ENCODE results near the gene C5orf52. TPM values are rescaled to one million over a fixed set of nuclear protein-coding genes. Genes with fewer than 3 reads are reported as not detected.
"Not testable (repeated sequence)": the region's sequence is repeated elsewhere in the genome, so short reads cannot be mapped to it uniquely, and the experiment has no call there.

The C5orf52 gene
- total RNA-seq, 4 donors from 2014 or later = not detected

- no peak overlapping the region for H3K4me3 ChIP-seq
- no peak overlapping the region for H3K27ac ChIP-seq
- H3K4me1 ChIP-seq = peaks cover 0 to 24% (median 0%) of the 10 kb centered on the region in 3 donors
- TF ChIP-seq EP300 (IDR thresholded peaks at IDR 0.05) (no peak), POLR2AphosphoS5 (IDR thresholded peaks at IDR 0.05) (no peak), CTCF (IDR thresholded peaks at IDR 0.05) (no peak), POLR2A (IDR thresholded peaks at IDR 0.05) (no peak)
- H3K27me3 ChIP-seq = no peaks in the 10 kb centered on the region
- 88 to 93% methylated on average over 3 to 4 of the region's 4 CpGs for WGBS, 2 donors (ENCODE audit: low coverage in 1 of 2)
- no peaks in the 10 kb centered on the region for H3K36me3 ChIP-seq
- H3K9me3 ChIP-seq = no peaks in the 10 kb centered on the region
- no peak for ATAC-seq
These were observed 42.7 kb downstream of the C5orf52 start for GRCh38 chr5:157713830-157714595.

GRCh38 chr5:157714596-157714864 is 43.2 kb downstream of the C5orf52 start:
- Histone ChIP-seq H3K9me3 (no peaks in the 10 kb centered on the region), H3K4me3 (no peak overlapping the region), H3K27me3 (no peaks in the 10 kb centered on the region), H3K27ac (no peak overlapping the region), H3K4me1 (peaks cover 0 to 24% (median 0%) of the 10 kb centered on the region in 3 donors), H3K36me3 (no peaks in the 10 kb centered on the region)
- TF ChIP-seq EP300 (IDR thresholded peaks at IDR 0.05) (no peak), POLR2AphosphoS5 (IDR thresholded peaks at IDR 0.05) (no peak)
- no peak for ATAC-seq

GRCh38 chr5:157718519-157718918 is 47.2 kb downstream of the C5orf52 start:
- Histone ChIP-seq H3K27me3 (no peaks in the 10 kb centered on the region), H3K27ac (peak overlapping the region in 1 of 4 donors; percentile 29), H3K36me3 (no peaks in the 10 kb centered on the region), H3K4me3 (no peak overlapping the region), H3K9me3 (no peaks in the 10 kb centered on the region), H3K4me1 (peaks cover 0 to 13% (median 0%) of the 10 kb centered on the region in 3 donors)
- ATAC-seq = peak; percentile 82
- WGBS, 2 donors (ENCODE audit: low coverage in 1 of 2) = 0 to 3% methylated on average over 4 of the region's 4 CpGs
- peak; percentile 50 to 84 (median 79) for TF ChIP-seq CTCF (IDR thresholded peaks at IDR 0.05)
- TF ChIP-seq POLR2A (IDR thresholded peaks at IDR 0.05) = no peak

GRCh38 chr5:157719245-157719644 is 47.9 kb downstream of the C5orf52 start:
- Histone ChIP-seq H3K4me3 (no peak overlapping the region), H3K36me3 (no peaks in the 10 kb centered on the region), H3K27me3 (no peaks in the 10 kb centered on the region), H3K9me3 (no peaks in the 10 kb centered on the region), H3K4me1 (peaks cover 0 to 13% (median 0%) of the 10 kb centered on the region in 3 donors), H3K27ac (no peak overlapping the region)
- ATAC-seq = no peak
- TF ChIP-seq EP300 (IDR thresholded peaks at IDR 0.05) = no peak
- TF ChIP-seq POLR2AphosphoS5 (IDR thresholded peaks at IDR 0.05) = no peak
- no peak for TF ChIP-seq CTCF (IDR thresholded peaks at IDR 0.05)
- no peak for TF ChIP-seq POLR2A (IDR thresholded peaks at IDR 0.05)
- WGBS, 2 donors (ENCODE audit: low coverage in 1 of 2) = 93% methylated on average over 2 of the region's 2 CpGs; no CpG with 5 or more reads in 1 of the 2 donors

- TF ChIP-seq CTCF (IDR thresholded peaks at IDR 0.05) (no peak), EP300 (IDR thresholded peaks at IDR 0.05) (no peak), POLR2AphosphoS5 (IDR thresholded peaks at IDR 0.05) (no peak), POLR2A (IDR thresholded peaks at IDR 0.05) (no peak)
- H3K27me3 ChIP-seq = no peaks in the 10 kb centered on the region
- H3K9me3 ChIP-seq = no peaks in the 10 kb centered on the region
- H3K4me3 ChIP-seq = no peak overlapping the region
- H3K27ac ChIP-seq = no peak overlapping the region
- no peak for ATAC-seq
- peaks cover 0 to 13% (median 0%) of the 10 kb centered on the region in 3 donors for H3K4me1 ChIP-seq
- H3K36me3 ChIP-seq = no peaks in the 10 kb centered on the region
- WGBS, 2 donors (ENCODE audit: low coverage in 1 of 2) = 60% methylated on average over 1 of the region's 6 CpGs; no CpG with 5 or more reads in 1 of the 2 donors
These were observed 49.8 kb downstream of the C5orf52 start for GRCh38 chr5:157721159-157721558.

- not testable (repeated sequence) for H3K4me3 ChIP-seq, H3K9me3 ChIP-seq, ATAC-seq, H3K27ac ChIP-seq, H3K36me3 ChIP-seq, H3K27me3 ChIP-seq
- WGBS, 2 donors (ENCODE audit: low coverage in 1 of 2) = 100% methylated on average over 2 of the region's 2 CpGs; no CpG with 5 or more reads in 1 of the 2 donors
- H3K4me1 ChIP-seq = peaks cover 0 to 10% (median 0%) of the 10 kb centered on the region in 3 donors
These were observed 51.6 kb downstream of the C5orf52 start for GRCh38 chr5:157722895-157723294.

- H3K4me3 ChIP-seq, ATAC-seq, H3K27me3 ChIP-seq, H3K4me1 ChIP-seq, H3K36me3 ChIP-seq, H3K9me3 ChIP-seq, H3K27ac ChIP-seq: not testable (repeated sequence)
- WGBS, 2 donors (ENCODE audit: low coverage in 1 of 2) = 80 to 95% methylated on average over 2 of the region's 2 CpGs
These were observed 55.3 kb downstream of the C5orf52 start for GRCh38 chr5:157726607-157727006.

GRCh38 chr5:157727858-157728257 is 56.5 kb downstream of the C5orf52 start:
- not testable (repeated sequence) for ATAC-seq, H3K4me3 ChIP-seq, H3K27ac ChIP-seq, H3K36me3 ChIP-seq, H3K9me3 ChIP-seq, H3K27me3 ChIP-seq
- peaks cover 0 to 12% (median 3%) of the 10 kb centered on the region in 3 donors for H3K4me1 ChIP-seq
- WGBS, 2 donors (ENCODE audit: low coverage in 1 of 2) = 100% methylated on average over 1 of the region's 1 CpG; no CpG with 5 or more reads in 1 of the 2 donors

Data from gastroesophageal sphincter (tissue), 4 donors.